ENCODE measurements around the gene BANP. TPM values are rescaled to one million over a fixed set of nuclear protein-coding genes. Genes with fewer than 3 reads are reported as not detected.

BANP gene
- total RNA-seq, 1 experiment from 2014 or later = 34.5 TPM

DNA sequence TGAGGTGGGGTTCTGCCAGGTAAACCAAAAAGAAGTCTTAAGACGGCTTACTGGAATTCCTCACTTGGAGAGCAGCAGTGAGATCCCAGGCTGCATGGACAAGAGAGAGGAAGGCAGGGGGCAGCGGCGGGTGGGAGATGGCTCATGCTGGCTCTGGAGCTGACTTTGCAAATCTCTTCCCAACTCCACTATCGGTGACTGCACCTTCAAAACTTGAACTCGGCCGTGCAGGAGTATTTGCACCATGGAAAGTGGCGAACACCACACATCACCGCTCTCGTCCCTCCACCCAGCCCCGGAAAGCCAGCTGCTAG lies 31.6 kb upstream of the BANP start (continued):
- no peak for TF ChIP-seq E2F1 (CRISPR knock-in tag; IDR thresholded peaks at IDR 0.05)
- TF ChIP-seq JUN (CRISPR knock-in tag; IDR thresholded peaks at IDR 0.05) = no peak
- TF ChIP-seq, protein P1, sequence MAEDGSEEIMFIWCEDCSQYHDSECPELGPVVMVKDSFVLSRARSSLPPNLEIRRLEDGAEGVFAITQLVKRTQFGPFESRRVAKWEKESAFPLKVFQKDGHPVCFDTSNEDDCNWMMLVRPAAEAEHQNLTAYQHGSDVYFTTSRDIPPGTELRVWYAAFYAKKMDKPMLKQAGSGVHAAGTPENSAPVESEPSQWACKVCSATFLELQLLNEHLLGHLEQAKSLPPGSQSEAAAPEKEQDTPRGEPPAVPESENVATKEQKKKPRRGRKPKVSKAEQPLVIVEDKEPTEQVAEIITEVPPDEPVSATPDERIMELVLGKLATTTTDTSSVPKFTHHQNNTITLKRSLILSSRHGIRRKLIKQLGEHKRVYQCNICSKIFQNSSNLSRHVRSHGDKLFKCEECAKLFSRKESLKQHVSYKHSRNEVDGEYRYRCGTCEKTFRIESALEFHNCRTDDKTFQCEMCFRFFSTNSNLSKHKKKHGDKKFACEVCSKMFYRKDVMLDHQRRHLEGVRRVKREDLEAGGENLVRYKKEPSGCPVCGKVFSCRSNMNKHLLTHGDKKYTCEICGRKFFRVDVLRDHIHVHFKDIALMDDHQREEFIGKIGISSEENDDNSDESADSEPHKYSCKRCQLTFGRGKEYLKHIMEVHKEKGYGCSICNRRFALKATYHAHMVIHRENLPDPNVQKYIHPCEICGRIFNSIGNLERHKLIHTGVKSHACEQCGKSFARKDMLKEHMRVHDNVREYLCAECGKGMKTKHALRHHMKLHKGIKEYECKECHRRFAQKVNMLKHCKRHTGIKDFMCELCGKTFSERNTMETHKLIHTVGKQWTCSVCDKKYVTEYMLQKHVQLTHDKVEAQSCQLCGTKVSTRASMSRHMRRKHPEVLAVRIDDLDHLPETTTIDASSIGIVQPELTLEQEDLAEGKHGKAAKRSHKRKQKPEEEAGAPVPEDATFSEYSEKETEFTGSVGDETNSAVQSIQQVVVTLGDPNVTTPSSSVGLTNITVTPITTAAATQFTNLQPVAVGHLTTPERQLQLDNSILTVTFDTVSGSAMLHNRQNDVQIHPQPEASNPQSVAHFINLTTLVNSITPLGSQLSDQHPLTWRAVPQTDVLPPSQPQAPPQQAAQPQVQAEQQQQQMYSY (CRISPR knock-in tag; IDR thresholded peaks at IDR 0.05) = no peak
- TF ChIP-seq ZNF423 (CRISPR knock-in tag; IDR thresholded peaks at IDR 0.05) = no peak

- Mint-ChIP-seq H3K27ac (no peak overlapping the region), H3K4me3 (no peak overlapping the region), H3K4me1 (peaks cover 17% of the 10 kb centered on the region), H3K27me3 (ENCODE audit: low read depth) (no peaks in the 10 kb centered on the region; the same call in 1 of the 2 replicates), H3K36me3 (no peaks in the 10 kb centered on the region), H3K9me3 (no peaks in the 10 kb centered on the region; the same call in 1 of the 2 replicates)
- TF ChIP-seq USF2 (CRISPR knock-in tag; IDR thresholded peaks at IDR 0.05) = peak; percentile 83
- TF ChIP-seq, protein P2, sequence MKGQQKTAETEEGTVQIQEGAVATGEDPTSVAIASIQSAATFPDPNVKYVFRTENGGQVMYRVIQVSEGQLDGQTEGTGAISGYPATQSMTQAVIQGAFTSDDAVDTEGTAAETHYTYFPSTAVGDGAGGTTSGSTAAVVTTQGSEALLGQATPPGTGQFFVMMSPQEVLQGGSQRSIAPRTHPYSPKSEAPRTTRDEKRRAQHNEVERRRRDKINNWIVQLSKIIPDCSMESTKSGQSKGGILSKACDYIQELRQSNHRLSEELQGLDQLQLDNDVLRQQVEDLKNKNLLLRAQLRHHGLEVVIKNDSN (CRISPR knock-in tag; IDR thresholded peaks at IDR 0.05) = peak; percentile 70
- TF ChIP-seq, protein P3, sequence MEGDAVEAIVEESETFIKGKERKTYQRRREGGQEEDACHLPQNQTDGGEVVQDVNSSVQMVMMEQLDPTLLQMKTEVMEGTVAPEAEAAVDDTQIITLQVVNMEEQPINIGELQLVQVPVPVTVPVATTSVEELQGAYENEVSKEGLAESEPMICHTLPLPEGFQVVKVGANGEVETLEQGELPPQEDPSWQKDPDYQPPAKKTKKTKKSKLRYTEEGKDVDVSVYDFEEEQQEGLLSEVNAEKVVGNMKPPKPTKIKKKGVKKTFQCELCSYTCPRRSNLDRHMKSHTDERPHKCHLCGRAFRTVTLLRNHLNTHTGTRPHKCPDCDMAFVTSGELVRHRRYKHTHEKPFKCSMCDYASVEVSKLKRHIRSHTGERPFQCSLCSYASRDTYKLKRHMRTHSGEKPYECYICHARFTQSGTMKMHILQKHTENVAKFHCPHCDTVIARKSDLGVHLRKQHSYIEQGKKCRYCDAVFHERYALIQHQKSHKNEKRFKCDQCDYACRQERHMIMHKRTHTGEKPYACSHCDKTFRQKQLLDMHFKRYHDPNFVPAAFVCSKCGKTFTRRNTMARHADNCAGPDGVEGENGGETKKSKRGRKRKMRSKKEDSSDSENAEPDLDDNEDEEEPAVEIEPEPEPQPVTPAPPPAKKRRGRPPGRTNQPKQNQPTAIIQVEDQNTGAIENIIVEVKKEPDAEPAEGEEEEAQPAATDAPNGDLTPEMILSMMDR (IDR thresholded peaks at IDR 0.05) = no peak
- CTCF ChIA-PET = no interaction called here
- no peak for DNase-seq (ENCODE audit: low spot score)
- peak; percentile 40 for ATAC-seq
- POLR2A ChIA-PET = no interaction called here
These were observed 29.9 kb upstream of the BANP start for GRCh38 chr16:87921236-87921773.

DNA sequence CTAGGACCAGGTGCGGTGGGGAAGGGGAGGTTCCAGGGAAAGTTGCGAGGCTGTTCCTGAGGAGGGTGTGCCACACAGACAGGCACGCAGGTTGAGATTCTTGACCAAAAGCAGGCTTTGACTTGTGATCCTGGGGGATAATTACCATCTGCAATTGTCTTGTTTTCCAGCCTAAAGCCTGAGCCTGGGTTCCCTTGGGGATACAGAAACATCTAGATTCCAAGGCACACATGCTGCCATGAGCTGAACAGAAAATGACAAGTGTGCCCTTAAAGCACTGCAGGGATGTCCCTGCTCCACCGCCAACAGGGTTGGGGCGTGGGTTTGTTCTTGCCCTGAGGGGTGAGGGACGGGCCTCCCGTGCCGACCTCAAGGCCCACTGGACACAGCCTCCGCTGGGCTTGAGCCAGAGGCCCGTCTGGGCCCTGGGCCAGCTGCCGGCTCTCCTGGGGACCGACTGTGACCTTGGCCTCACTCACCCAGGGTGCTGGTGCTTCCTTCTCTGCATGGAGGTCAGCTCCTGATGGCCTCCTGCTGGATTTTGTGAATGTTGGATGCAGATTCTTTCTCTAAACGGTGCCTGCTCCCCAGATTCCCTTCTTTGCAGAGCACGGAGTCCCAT lies 28.9 kb upstream of the BANP start:
- ChIA-PET CTCF (interaction anchor here (0.6 kb wide), 1 partner anchor 8 kb away, joined by 5 read pairs; no protein-coding TSS in a partner anchor), POLR2A (no interaction called here)
- no peaks in the 10 kb centered on the region; the same call in 1 of the 2 replicates for H3K9me3 Mint-ChIP-seq
- no peaks in the 10 kb centered on the region; the same call in 1 of the 2 replicates for H3K27me3 Mint-ChIP-seq (ENCODE audit: low read depth)
- ATAC-seq = no peak
- DNase-seq (ENCODE audit: low spot score) = no peak
- H3K27ac Mint-ChIP-seq = no peak overlapping the region
- peaks cover 22% of the 10 kb centered on the region for H3K4me1 Mint-ChIP-seq
- no peak overlapping the region for H3K4me3 Mint-ChIP-seq
- no peaks in the 10 kb centered on the region for H3K36me3 Mint-ChIP-seq
- TF ChIP-seq GABPB1 (CRISPR knock-in tag; IDR thresholded peaks at IDR 0.05) = no peak
- no peak for TF ChIP-seq NFYB (CRISPR knock-in tag; conservative IDR thresholded peaks at IDR 0.05; ENCODE audit: low read depth)
- TF ChIP-seq, protein P4, sequence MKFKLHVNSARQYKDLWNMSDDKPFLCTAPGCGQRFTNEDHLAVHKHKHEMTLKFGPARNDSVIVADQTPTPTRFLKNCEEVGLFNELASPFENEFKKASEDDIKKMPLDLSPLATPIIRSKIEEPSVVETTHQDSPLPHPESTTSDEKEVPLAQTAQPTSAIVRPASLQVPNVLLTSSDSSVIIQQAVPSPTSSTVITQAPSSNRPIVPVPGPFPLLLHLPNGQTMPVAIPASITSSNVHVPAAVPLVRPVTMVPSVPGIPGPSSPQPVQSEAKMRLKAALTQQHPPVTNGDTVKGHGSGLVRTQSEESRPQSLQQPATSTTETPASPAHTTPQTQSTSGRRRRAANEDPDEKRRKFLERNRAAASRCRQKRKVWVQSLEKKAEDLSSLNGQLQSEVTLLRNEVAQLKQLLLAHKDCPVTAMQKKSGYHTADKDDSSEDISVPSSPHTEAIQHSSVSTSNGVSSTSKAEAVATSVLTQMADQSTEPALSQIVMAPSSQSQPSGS (CRISPR knock-in tag; IDR thresholded peaks at IDR 0.05; ENCODE audit: borderline replicate concordance, low read depth) = no peak
- TF ChIP-seq CDX4 (CRISPR knock-in tag; IDR thresholded peaks at IDR 0.05; ENCODE audit: borderline replicate concordance) = no peak
- TF ChIP-seq ZNF138 (CRISPR knock-in tag; conservative IDR thresholded peaks at IDR 0.05) = no peak
- TF ChIP-seq, protein P5, sequence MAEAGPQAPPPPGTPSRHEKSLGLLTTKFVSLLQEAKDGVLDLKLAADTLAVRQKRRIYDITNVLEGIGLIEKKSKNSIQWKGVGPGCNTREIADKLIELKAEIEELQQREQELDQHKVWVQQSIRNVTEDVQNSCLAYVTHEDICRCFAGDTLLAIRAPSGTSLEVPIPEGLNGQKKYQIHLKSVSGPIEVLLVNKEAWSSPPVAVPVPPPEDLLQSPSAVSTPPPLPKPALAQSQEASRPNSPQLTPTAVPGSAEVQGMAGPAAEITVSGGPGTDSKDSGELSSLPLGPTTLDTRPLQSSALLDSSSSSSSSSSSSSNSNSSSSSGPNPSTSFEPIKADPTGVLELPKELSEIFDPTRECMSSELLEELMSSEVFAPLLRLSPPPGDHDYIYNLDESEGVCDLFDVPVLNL (CRISPR knock-in tag; IDR thresholded peaks at IDR 0.05; ENCODE audit: borderline replicate concordance, low read depth) = no peak
- no peak for TF ChIP-seq ZNF423 (CRISPR knock-in tag; IDR thresholded peaks at IDR 0.05)
- TF ChIP-seq, protein P6, sequence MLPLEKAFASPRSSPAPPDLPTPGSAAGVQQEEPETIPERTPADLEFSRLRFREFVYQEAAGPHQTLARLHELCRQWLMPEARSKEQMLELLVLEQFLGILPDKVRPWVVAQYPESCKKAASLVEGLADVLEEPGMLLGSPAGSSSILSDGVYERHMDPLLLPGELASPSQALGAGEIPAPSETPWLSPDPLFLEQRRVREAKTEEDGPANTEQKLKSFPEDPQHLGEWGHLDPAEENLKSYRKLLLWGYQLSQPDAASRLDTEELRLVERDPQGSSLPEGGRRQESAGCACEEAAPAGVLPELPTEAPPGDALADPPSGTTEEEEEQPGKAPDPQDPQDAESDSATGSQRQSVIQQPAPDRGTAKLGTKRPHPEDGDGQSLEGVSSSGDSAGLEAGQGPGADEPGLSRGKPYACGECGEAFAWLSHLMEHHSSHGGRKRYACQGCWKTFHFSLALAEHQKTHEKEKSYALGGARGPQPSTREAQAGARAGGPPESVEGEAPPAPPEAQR (CRISPR knock-in tag; IDR thresholded peaks at IDR 0.05) = no peak
- TF ChIP-seq ZNF425 (CRISPR knock-in tag; conservative IDR thresholded peaks at IDR 0.05) = no peak

All from WTC11 (cell line).